HEK293 (cell line): ENCODE results near the gene VKORC1.

Source experiments
- CTCF ChIA-PET: fragments of 350-600 bp; formaldehyde crosslinking; extraction: SDS; loops from one replicate; lab custom pipeline; 2021; ENCODE audit warnings: antibody characterized with exemption; lab: Yijun Ruan, JAX
- POLR2A ChIA-PET: fragments of 300-600 bp; formaldehyde crosslinking; extraction: SDS; loops from one replicate; lab custom pipeline; 2020; ENCODE audit warnings: antibody characterized with exemption, inconsistent platforms; lab: Yijun Ruan, JAX
- H3K27ac ChIP-seq: fragments of 200-500 bp; sonication (Bioruptor generic); 2 replicates; pipeline ENCODE4 v1.5.1; 2014; ENCODE audit warnings: low read depth, low read length, control low read depth, inconsistent platforms; ENCODE audit errors: extremely low read depth
- H3K36me3 ChIP-seq, 2 experiments: fragments of 200-500 bp in 1 of 2; sonication (Bioruptor generic) in 1 of 2; 1 replicate in 1 of 2; 2 replicates in 1 of 2; pipeline ENCODE4 v1.5.1; 2014 to 2017; ENCODE audit warnings: inconsistent platforms in 2 of 2, low read length in 2 of 2; ENCODE audit not compliant: control insufficient read depth in 2 of 2, insufficient read depth in 1 of 2
- H3K4me1 ChIP-seq: fragments of 200-500 bp; sonication (Bioruptor generic); 2 replicates; pipeline ENCODE4 v1.5.1; 2014; ENCODE audit warnings: mild to moderate bottlenecking, low read length, inconsistent platforms; ENCODE audit not compliant: control insufficient read depth, insufficient read depth
- H3K4me3 ChIP-seq: 2 replicates; pipeline ENCODE4 v1.5.1; 2011; ENCODE audit warnings: low read depth, mild to moderate bottlenecking, control low read depth, low read length, moderate library complexity
- H3K9me3 ChIP-seq: fragments of 200-500 bp; sonication (Bioruptor generic); 2 replicates; pipeline ENCODE4 v1.5.1; 2014; ENCODE audit warnings: low read depth, low read length, inconsistent platforms; ENCODE audit not compliant: control insufficient read depth, insufficient read depth
- SP2 ChIP-seq: fragments of 450-650 bp; formaldehyde crosslinking; IDR thresholded peaks from 2 replicates; pipeline ENCODE4 v1.5.1; 2016; ENCODE audit warnings: missing biosample characterization, missing genetic modification characterization
- TCF7L2 ChIP-seq: IDR thresholded peaks from 2 replicates; pipeline ENCODE4 v1.6.1; 2011; ENCODE audit warnings: low read depth, mild to moderate bottlenecking, inconsistent platforms, low read length, moderate library complexity, borderline replicate concordance
- ZNF157 ChIP-seq: fragments of 450-650 bp; formaldehyde crosslinking; IDR thresholded peaks from 2 replicates; pipeline ENCODE4 v1.5.1; 2016; ENCODE audit warnings: missing biosample characterization, missing genetic modification characterization
- ZNF211 ChIP-seq: fragments of 450-650 bp; formaldehyde crosslinking; IDR thresholded peaks from 2 replicates; pipeline ENCODE4 v1.5.1; 2016; ENCODE audit warnings: low read depth, missing biosample characterization, missing genetic modification characterization
- ZNF214 ChIP-seq: fragments of 450-650 bp; formaldehyde crosslinking; IDR thresholded peaks from 2 replicates; pipeline ENCODE4 v1.5.1; 2017; ENCODE audit warnings: missing biosample characterization, mild to moderate bottlenecking, missing genetic modification characterization, borderline replicate concordance
- ZNF274 ChIP-seq, 2 experiments: fragments of 200-500 bp in 1 of 2; fragments of 450-650 bp in 1 of 2; sonication (Bioruptor generic) in 1 of 2; formaldehyde crosslinking in 1 of 2; IDR thresholded peaks; 2 replicates each; pipeline versions ENCODE4 v1.5.1 to v1.6.1; 2014 to 2016; ENCODE audit warnings: borderline replicate concordance in 1 of 2, inconsistent platforms in 1 of 2, low read length in 1 of 2, missing biosample characterization in 1 of 2, missing genetic modification characterization in 1 of 2
- ZNF302 ChIP-seq: fragments of 450-650 bp; formaldehyde crosslinking; IDR thresholded peaks from 2 replicates; pipeline ENCODE4 v1.5.1; 2016; ENCODE audit warnings: missing biosample characterization, missing genetic modification characterization, low read depth
- ZNF311 ChIP-seq: fragments of 450-650 bp; formaldehyde crosslinking; IDR thresholded peaks from 2 replicates; pipeline ENCODE4 v1.5.1; 2017; ENCODE audit warnings: missing biosample characterization, missing genetic modification characterization, borderline replicate concordance
- ZNF391 ChIP-seq: fragments of 450-650 bp; formaldehyde crosslinking; IDR thresholded peaks from 2 replicates; pipeline ENCODE4 v1.5.1; 2016; ENCODE audit warnings: low read depth, missing biosample characterization, missing genetic modification characterization, borderline replicate concordance
- ZNF518A ChIP-seq: fragments of 450-650 bp; formaldehyde crosslinking; conservative IDR thresholded peaks from 2 replicates; pipeline ENCODE4 v1.5.1; 2016; ENCODE audit warnings: low read depth, missing biosample characterization, missing genetic modification characterization
- ZNF521 ChIP-seq: fragments of 450-650 bp; formaldehyde crosslinking; IDR thresholded peaks from 2 replicates; pipeline ENCODE4 v1.5.1; 2017; ENCODE audit warnings: missing biosample characterization, mild to moderate bottlenecking, missing genetic modification characterization
- ZNF561 ChIP-seq: fragments of 450-650 bp; IDR thresholded peaks from 2 replicates; pipeline ENCODE4 v1.5.1; 2018; ENCODE audit warnings: missing biosample characterization, missing genetic modification characterization, borderline replicate concordance
- ZNF596 ChIP-seq: fragments of 450-650 bp; IDR thresholded peaks from 2 replicates; pipeline ENCODE4 v1.5.0; 2018; ENCODE audit warnings: missing biosample characterization, mild to moderate bottlenecking, missing genetic modification characterization, moderate library complexity
- ZXDB ChIP-seq: fragments of 450-650 bp; formaldehyde crosslinking; IDR thresholded peaks from 2 replicates; pipeline ENCODE4 v1.5.1; 2016; ENCODE audit warnings: missing biosample characterization, missing genetic modification characterization
- TF ChIP-seq, protein P1 (sequence below): fragments of 450-650 bp; formaldehyde crosslinking; IDR thresholded peaks from 2 replicates; pipeline ENCODE4 v1.5.1; 2016; ENCODE audit warnings: missing biosample characterization, missing genetic modification characterization, borderline replicate concordance
- TF ChIP-seq, protein P2 (sequence below): fragments of 450-650 bp; formaldehyde crosslinking; IDR thresholded peaks from 2 replicates; pipeline ENCODE4; 2016; ENCODE audit warnings: missing biosample characterization, missing genetic modification characterization

Gene VKORC1

GRCh38 chr16:31063843-31064611 lies 30.6 kb downstream of the VKORC1 start:
- CTCF ChIA-PET = interaction anchor here (0.5 kb wide), 1 partner anchor 651 kb away, joined by 3 read pairs; no protein-coding TSS in a partner anchor
- Histone ChIP-seq H3K4me1 (no peaks in the 10 kb centered on the region), H3K36me3 (peaks cover 0 to 38% of the 10 kb centered on the region in 2 experiments; a peak in 2 of 3 replicates), H3K4me3 (no peak overlapping the region), H3K27ac (no peak overlapping the region), H3K9me3 (no peaks in the 10 kb centered on the region)
- POLR2A ChIA-PET = interaction anchor here (1.4 kb wide), 1 partner anchor 10 kb away, joined by 5 read pairs; the partner anchor contains the start of gene ZNF668
- TF ChIP-seq ZNF521 (no peak), TCF7L2 (no peak)

GRCh38 chr16:31063495-31063842 lies 31.1 kb downstream of the VKORC1 start:
- Histone ChIP-seq H3K36me3 (peaks cover under 1 to 38% of the 10 kb centered on the region in 2 experiments; a peak in 2 of 3 replicates), H3K9me3 (no peaks in the 10 kb centered on the region), H3K27ac (no peak overlapping the region)
- ChIA-PET POLR2A (no interaction called here), CTCF (no interaction called here)
- TF ChIP-seq, protein P1, sequence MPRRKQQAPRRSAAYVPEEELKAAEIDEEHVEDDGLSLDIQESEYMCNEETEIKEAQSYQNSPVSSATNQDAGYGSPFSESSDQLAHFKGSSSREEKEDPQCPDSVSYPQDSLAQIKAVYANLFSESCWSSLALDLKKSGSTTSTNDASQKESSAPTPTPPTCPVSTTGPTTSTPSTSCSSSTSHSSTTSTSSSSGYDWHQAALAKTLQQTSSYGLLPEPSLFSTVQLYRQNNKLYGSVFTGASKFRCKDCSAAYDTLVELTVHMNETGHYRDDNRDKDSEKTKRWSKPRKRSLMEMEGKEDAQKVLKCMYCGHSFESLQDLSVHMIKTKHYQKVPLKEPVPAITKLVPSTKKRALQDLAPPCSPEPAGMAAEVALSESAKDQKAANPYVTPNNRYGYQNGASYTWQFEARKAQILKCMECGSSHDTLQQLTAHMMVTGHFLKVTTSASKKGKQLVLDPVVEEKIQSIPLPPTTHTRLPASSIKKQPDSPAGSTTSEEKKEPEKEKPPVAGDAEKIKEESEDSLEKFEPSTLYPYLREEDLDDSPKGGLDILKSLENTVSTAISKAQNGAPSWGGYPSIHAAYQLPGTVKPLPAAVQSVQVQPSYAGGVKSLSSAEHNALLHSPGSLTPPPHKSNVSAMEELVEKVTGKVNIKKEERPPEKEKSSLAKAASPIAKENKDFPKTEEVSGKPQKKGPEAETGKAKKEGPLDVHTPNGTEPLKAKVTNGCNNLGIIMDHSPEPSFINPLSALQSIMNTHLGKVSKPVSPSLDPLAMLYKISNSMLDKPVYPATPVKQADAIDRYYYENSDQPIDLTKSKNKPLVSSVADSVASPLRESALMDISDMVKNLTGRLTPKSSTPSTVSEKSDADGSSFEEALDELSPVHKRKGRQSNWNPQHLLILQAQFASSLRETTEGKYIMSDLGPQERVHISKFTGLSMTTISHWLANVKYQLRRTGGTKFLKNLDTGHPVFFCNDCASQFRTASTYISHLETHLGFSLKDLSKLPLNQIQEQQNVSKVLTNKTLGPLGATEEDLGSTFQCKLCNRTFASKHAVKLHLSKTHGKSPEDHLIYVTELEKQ (tag by site-specific recombination) = no peak
- TF ChIP-seq SP2 (tag by site-specific recombination) = peak; percentile 43
- TF ChIP-seq, all 188 proteins: peak for 1
- no peaks in the 10 kb centered on the region for H3K4me1 ChIP-seq
- H3K4me3 ChIP-seq = no peak overlapping the region

GRCh38 chr16:31061813-31062440 lies 32.7 kb downstream of the VKORC1 start:
- H3K36me3 ChIP-seq = peaks cover 5 to 38% of the 10 kb centered on the region in 2 experiments; a peak in 2 of 3 replicates
- no peak overlapping the region for H3K4me3 ChIP-seq
- no peak overlapping the region for H3K27ac ChIP-seq
- CTCF ChIA-PET = interaction anchor here (0.6 kb wide), 1 partner anchor 84 kb away, joined by 3 read pairs; no protein-coding TSS in a partner anchor
- no peaks in the 10 kb centered on the region for H3K9me3 ChIP-seq
- POLR2A ChIA-PET = interaction anchor here (0.7 kb wide), 1 partner anchor 15 kb away, joined by 4 read pairs; no protein-coding TSS in a partner anchor
- H3K4me1 ChIP-seq = no peaks in the 10 kb centered on the region
- TF ChIP-seq ZNF596 (tag by site-specific recombination) (no peak), ZNF302 (tag by site-specific recombination) (no peak), ZNF157 (tag by site-specific recombination) (no peak), ZNF311 (no peak), ZNF561 (tag by site-specific recombination) (no peak), ZNF274 (IDR thresholded peaks at IDR 0.05; ENCODE audit: low read length) (no peak), ZNF274 (tag by site-specific recombination; IDR thresholded peaks at IDR 0.05; ENCODE audit: borderline replicate concordance) (no peak), ZNF211 (tag by site-specific recombination) (no peak), ZNF518A (no peak), ZNF391 (tag by site-specific recombination) (no peak), ZNF214 (no peak), ZXDB (tag by site-specific recombination) (no peak)
- TF ChIP-seq, protein P2, sequence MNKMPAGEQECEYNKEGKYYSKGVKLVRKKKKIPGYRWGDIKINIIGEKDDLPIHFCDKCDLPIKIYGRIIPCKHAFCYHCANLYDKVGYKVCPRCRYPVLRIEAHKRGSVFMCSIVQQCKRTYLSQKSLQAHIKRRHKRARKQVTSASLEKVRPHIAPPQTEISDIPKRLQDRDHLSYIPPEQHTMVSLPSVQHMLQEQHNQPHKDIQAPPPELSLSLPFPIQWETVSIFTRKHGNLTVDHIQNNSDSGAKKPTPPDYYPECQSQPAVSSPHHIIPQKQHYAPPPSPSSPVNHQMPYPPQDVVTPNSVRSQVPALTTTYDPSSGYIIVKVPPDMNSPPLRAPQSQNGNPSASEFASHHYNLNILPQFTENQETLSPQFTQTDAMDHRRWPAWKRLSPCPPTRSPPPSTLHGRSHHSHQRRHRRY (tag by site-specific recombination) = no peak
